IMR-90 (cell line): Measurements from ENCODE around the gene CTPS2. TPM values are rescaled to one million over a fixed set of nuclear protein-coding genes. Genes with fewer than 3 reads are reported as not detected.
"Not testable (repeated sequence)": the region's sequence is repeated elsewhere in the genome, so short reads cannot be mapped to it uniquely, and the experiment has no call there.

Experiments used
- ATAC-seq: fragments of 200-7000 bp; cut with Tn5 transposase; 2 replicates; pipeline ENCODE4 v1.9.1; 2020; ENCODE audit warnings: low read depth, mild to moderate bottlenecking, moderate library complexity
- BruUV-seq: library from RNA; stranded (reverse); fragments of 400-500 nt; replicated peaks from 2 replicates; lab custom pipeline; 2021; lab: Mats Ljungman, UMichigan
- CTCF ChIA-PET: fragments of 300-600 bp; formaldehyde crosslinking; extraction: SDS; loops from one replicate; lab custom pipeline; 2021; ENCODE audit warnings: antibody characterized with exemption; lab: Yijun Ruan, JAX
- POLR2A ChIA-PET: fragments of 300-600 bp; sonication (Branson Sonifier 250); formaldehyde crosslinking; loops from one replicate; lab custom pipeline; 2022; ENCODE audit warnings: antibody characterized with exemption; ENCODE audit not compliant: unreplicated experiment; lab: Charles Lee
- DNase-seq: peaks from one replicate; pipeline ENCODE4 v3.0.0; 2013
- H2AFZ ChIP-seq: replicated peaks from 2 replicates; pipeline ENCODE3; 2013; ENCODE audit warnings: low read length, mild to moderate bottlenecking; ENCODE audit not compliant: poor library complexity
- H2AK5ac ChIP-seq: 2 replicates; pipeline ENCODE4 v1.6.1; 2013; ENCODE audit warnings: low read depth, low read length, inconsistent platforms
- H2AK9ac ChIP-seq: replicated peaks from 2 replicates; pipeline ENCODE3; 2013; ENCODE audit warnings: mild to moderate bottlenecking, low read depth, low read length, moderate library complexity; ENCODE audit not compliant: poor library complexity
- H2BK120ac ChIP-seq: 2 replicates; pipeline ENCODE4 v1.6.1; 2013; ENCODE audit warnings: low read depth, low read length, inconsistent platforms
- H2BK15ac ChIP-seq: 3 replicates; pipeline ENCODE4 v1.6.1; 2013; ENCODE audit warnings: low read depth, low read length, inconsistent platforms
- H2BK20ac ChIP-seq: 2 replicates; pipeline ENCODE4 v1.6.1; 2013; ENCODE audit warnings: low read depth, mild to moderate bottlenecking, inconsistent platforms, low read length, moderate library complexity
- H2BK5ac ChIP-seq: 2 replicates; pipeline ENCODE4 v1.6.1; 2013; ENCODE audit warnings: mild to moderate bottlenecking, low read depth, low read length, inconsistent platforms; ENCODE audit not compliant: poor library complexity, severe bottlenecking
- H3K14ac ChIP-seq: replicated peaks from 2 replicates; pipeline ENCODE4 v1.6.1; 2013; ENCODE audit warnings: low read depth, low read length, inconsistent platforms
- H3K18ac ChIP-seq: 2 replicates; pipeline ENCODE4 v1.6.1; 2013; ENCODE audit warnings: low read depth, low read length, control low read depth
- H3K23ac ChIP-seq: 2 replicates; pipeline ENCODE4 v1.6.1; 2013; ENCODE audit warnings: low read depth, low read length, inconsistent platforms
- H3K27ac ChIP-seq: 2 replicates; pipeline ENCODE4 v1.5.1; 2013; ENCODE audit warnings: mild to moderate bottlenecking, control low read depth, low read length; ENCODE audit not compliant: insufficient read depth
- H3K27me3 ChIP-seq: 2 replicates; pipeline ENCODE4 v1.6.1; 2013; ENCODE audit warnings: low read length; ENCODE audit not compliant: control insufficient read depth, insufficient read depth
- H3K36me3 ChIP-seq: 2 replicates; pipeline ENCODE4 v1.6.1; 2013; ENCODE audit warnings: low read length, mixed read lengths; ENCODE audit not compliant: control insufficient read depth, insufficient read depth
- H3K4ac ChIP-seq: 2 replicates; pipeline ENCODE4 v1.6.1; 2013; ENCODE audit warnings: low read depth, low read length, inconsistent platforms
- H3K4me1 ChIP-seq: 2 replicates; pipeline ENCODE4 v1.6.1; 2013; ENCODE audit warnings: low read length, mixed read lengths; ENCODE audit not compliant: control insufficient read depth, insufficient read depth
- H3K4me2 ChIP-seq: 2 replicates; pipeline ENCODE4 v1.6.1; 2013; ENCODE audit warnings: low read depth, mild to moderate bottlenecking, control low read depth, low read length, moderate library complexity
- H3K4me3 ChIP-seq: 2 replicates; pipeline ENCODE4 v1.5.1; 2013; ENCODE audit warnings: low read depth, mild to moderate bottlenecking, control low read depth, low read length, moderate library complexity; ENCODE audit not compliant: insufficient read depth
- H3K56ac ChIP-seq: 2 replicates; pipeline ENCODE4 v1.6.1; 2013; ENCODE audit warnings: low read length, inconsistent platforms; ENCODE audit not compliant: insufficient read depth; ENCODE audit errors: extremely low read depth
- H3K79me1 ChIP-seq, 2 experiments: 2 replicates each; pipeline ENCODE4 v1.6.1; 2013; ENCODE audit warnings: low read length in 2 of 2, inconsistent platforms in 1 of 2, low read depth in 1 of 2
- H3K9ac ChIP-seq: 2 replicates; pipeline ENCODE4 v1.6.1; 2013; ENCODE audit warnings: low read depth, low read length, control low read depth
- H3K9me1 ChIP-seq: 2 replicates; pipeline ENCODE4 v1.6.1; 2013; ENCODE audit warnings: low read length, inconsistent platforms; ENCODE audit not compliant: insufficient read depth
- H3K9me3 ChIP-seq: 2 replicates; pipeline ENCODE4 v1.6.1; 2013; ENCODE audit warnings: low read length; ENCODE audit not compliant: control insufficient read depth, insufficient read depth
- H4K20me1 ChIP-seq: 2 replicates; pipeline ENCODE4 v1.6.1; 2013; ENCODE audit warnings: low read length, inconsistent platforms; ENCODE audit not compliant: insufficient read depth
- H4K5ac ChIP-seq: 2 replicates; pipeline ENCODE4 v1.6.1; 2013; ENCODE audit warnings: mild to moderate bottlenecking, low read depth, low read length, control low read depth
- H4K8ac ChIP-seq, 2 experiments: 2 replicates each; pipeline ENCODE4 v1.6.1; 2013; ENCODE audit warnings: low read depth in 2 of 2, low read length in 2 of 2, control low read depth in 1 of 2, inconsistent platforms in 1 of 2
- H4K91ac ChIP-seq: 2 replicates; pipeline ENCODE4 v1.6.1; 2013; ENCODE audit warnings: low read depth, low read length, inconsistent platforms; ENCODE audit not compliant: insufficient read depth
- WGBS, 2 experiments: methylation state at CpG; one replicate each; pipeline versions ENCODE4 v1.1.5 to v1.1.7; 2013; ENCODE audit warnings: missing lambda C conversion rate in 2 of 2; ENCODE audit not compliant: insufficient read length in 1 of 2; ENCODE audit errors: extremely low coverage in 2 of 2; 5-methylcytosine and 5-hydroxymethylcytosine counted together
- dilution Hi-C: fragments of 300-500 bp; cut with HindIII; formaldehyde crosslinking; loops from one replicate; pipeline ENCODE4 v1.14.3; 2018; ENCODE audit warnings: low sequenced_read_pairs; ENCODE audit not compliant: unreplicated experiment
- in situ Hi-C: fragments of 300-500 bp; cut with MboI; formaldehyde crosslinking; loops from 3 replicates; pipeline ENCODE4 v1.14.3; 2019; ENCODE audit warnings: low sequenced_read_pairs, inconsistent platforms, mixed read lengths
- intact Hi-C: fragments of 100-400 bp; cut with micrococcal nuclease; formaldehyde crosslinking; loops from 2 replicates; pipeline ENCODE4 v1.10.0; 2022
- polyA plus RNA-seq, 3 experiments: library from polyadenylated mRNA; depleted of rRNA; stranded (reverse); fragments of >200 nt; gene quantifications; 2 replicates each; pipeline ENCODE4 v1.2.3, GENCODE V29; 2012; ENCODE audit warnings: low replicate concordance in 1 of 3
- total RNA-seq: library from RNA; depleted of rRNA; stranded (reverse); fragments of >200 nt; gene quantifications from 2 replicates; pipeline ENCODE4 v1.2.3, GENCODE V29; 2012

The CTPS2 gene
- total and polyA plus RNA-seq, 2 of the 4 experiments (the other 2 are of a cell fraction): 6.0 to 13.1 TPM

GRCh38 chrX:16610654-16611053, 101.8 kb downstream of the CTPS2 start:
- Histone ChIP-seq H4K5ac (peak overlapping the region; percentile 11; the same call in 1 of the 2 replicates), H2BK5ac (peak overlapping the region; percentile 85), H2BK120ac (peak overlapping the region; percentile 25; the same call in 1 of the 2 replicates), H4K8ac (peak overlapping the region in 1 of 2 experiments; percentile 40; a peak in 1 of 4 replicates)
- H4K20me1 ChIP-seq, DNase-seq, H2AFZ ChIP-seq, H4K91ac ChIP-seq, H3K23ac ChIP-seq, H3K4me3 ChIP-seq, H3K4me1 ChIP-seq, H3K18ac ChIP-seq, H2AK9ac ChIP-seq, CTCF ChIA-PET, H3K9ac ChIP-seq, H3K9me3 ChIP-seq, H3K4me2 ChIP-seq, H2BK20ac ChIP-seq, H3K27me3 ChIP-seq, H3K79me1 ChIP-seq, in situ Hi-C loops, H2BK15ac ChIP-seq, H2AK5ac ChIP-seq, H3K9me1 ChIP-seq, H3K56ac ChIP-seq, H3K27ac ChIP-seq, POLR2A ChIA-PET, intact Hi-C loops, H3K36me3 ChIP-seq, dilution Hi-C loops, ATAC-seq, H3K14ac ChIP-seq, BruUV-seq, H3K4ac ChIP-seq: not testable (repeated sequence)
- no CpG with 5 or more reads among the region's 3 CpGs for WGBS, 2 experiments
